Measurements from ENCODE around the gene SYT7. TPM values are rescaled to one million over a fixed set of nuclear protein-coding genes. Genes with fewer than 3 reads are reported as not detected.
A peak's percentile ranks its signal among the peaks of the same experiment; 100 is the strongest.

The SYT7 gene
- total RNA-seq, 2 experiments from 2014 or later: not detected

DNA sequence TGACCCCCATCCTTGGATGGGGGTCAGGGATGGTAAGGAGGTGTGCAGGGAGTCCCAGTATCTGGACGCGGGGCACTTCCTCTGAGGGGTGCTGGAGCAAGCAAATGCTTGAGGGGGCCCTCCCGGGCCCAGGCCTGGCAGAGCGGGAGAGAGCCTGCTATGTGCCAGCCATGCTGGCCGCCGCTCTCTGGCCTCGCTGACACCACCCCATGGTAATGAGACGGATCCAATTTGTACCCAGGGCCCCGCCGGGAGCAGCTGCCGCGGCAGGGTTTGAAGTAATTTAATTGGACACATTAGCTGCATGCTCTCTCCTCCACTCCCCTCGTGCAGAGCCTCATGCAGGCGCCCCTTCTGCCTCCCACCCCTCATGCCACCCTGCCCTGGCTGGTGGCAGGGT is 6.3 kb downstream of the SYT7 start:
- intact Hi-C loops (cut with micrococcal nuclease): no loop called here
- no peak overlapping the region for H3K4me3 Mint-ChIP-seq
- no peaks in the 10 kb centered on the region for H3K9me3 Mint-ChIP-seq
- DNase-seq: no peak
- H3K27ac Mint-ChIP-seq: no peak overlapping the region
- H3K27me3 Mint-ChIP-seq: peaks cover 26% of the 10 kb centered on the region
- ChIA-PET CTCF (no interaction called here), POLR2A (no interaction called here)
- H3K36me3 Mint-ChIP-seq: no peaks in the 10 kb centered on the region
- peaks cover under 1% of the 10 kb centered on the region for H3K4me1 Mint-ChIP-seq (ENCODE audit: low read depth)

DNA sequence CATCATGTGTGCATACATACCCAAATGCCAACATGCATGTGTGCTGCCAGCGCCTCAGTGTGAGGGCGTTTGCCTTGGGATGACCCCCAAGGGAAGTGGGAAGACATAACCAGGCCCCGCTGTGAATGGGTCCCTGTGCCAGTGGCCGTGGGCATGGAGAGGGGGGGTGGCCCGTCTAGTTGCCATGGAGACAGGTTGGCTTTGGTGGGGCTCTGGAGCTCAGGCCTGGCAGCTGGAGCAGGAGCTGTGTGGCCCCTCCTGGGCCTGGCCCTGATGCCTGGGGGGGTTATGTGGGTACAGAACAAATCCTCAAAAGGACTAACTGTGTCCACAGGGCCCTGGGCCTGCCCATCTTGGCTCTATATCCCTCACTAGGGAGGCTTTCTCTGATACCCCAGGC is 8.0 kb downstream of the SYT7 start:
- ChIA-PET CTCF (no interaction called here), POLR2A (no interaction called here)
- Mint-ChIP-seq H3K36me3 (no peaks in the 10 kb centered on the region), H3K4me3 (no peak overlapping the region), H3K27ac (no peak overlapping the region), H3K27me3 (peaks cover 25% of the 10 kb centered on the region), H3K4me1 (ENCODE audit: low read depth) (no peaks in the 10 kb centered on the region), H3K9me3 (no peaks in the 10 kb centered on the region)
- intact Hi-C loops (cut with micrococcal nuclease): no loop called here
- no peak for DNase-seq

DNA sequence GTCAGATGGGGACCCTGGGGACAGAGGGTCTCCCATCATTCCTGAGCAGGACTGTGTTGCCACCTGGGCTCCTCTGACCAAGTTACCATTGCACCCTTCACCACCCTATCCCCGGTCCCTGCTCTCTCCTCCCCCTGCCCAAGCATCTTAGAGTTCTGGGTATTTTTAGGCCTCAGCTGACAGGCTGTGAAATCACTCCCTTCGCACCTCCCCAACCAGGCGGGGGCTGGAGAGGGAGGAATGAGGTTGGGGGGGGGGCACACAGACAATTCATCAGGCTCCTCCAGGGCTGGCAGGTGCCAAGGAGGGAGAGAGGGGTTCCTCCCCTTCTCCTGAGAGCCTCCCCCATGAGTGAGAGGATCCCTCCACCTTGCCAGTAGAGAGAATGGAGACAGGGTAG is 9.0 kb downstream of the SYT7 start:
- H3K4me1 Mint-ChIP-seq (ENCODE audit: low read depth): no peaks in the 10 kb centered on the region
- no peak overlapping the region for H3K27ac Mint-ChIP-seq
- ChIA-PET CTCF (no interaction called here), POLR2A (no interaction called here)
- H3K27me3 Mint-ChIP-seq: peaks cover 30% of the 10 kb centered on the region
- no peaks in the 10 kb centered on the region for H3K9me3 Mint-ChIP-seq
- H3K36me3 Mint-ChIP-seq: no peaks in the 10 kb centered on the region
- H3K4me3 Mint-ChIP-seq: no peak overlapping the region
- intact Hi-C loops (cut with micrococcal nuclease): no loop called here
- DNase-seq: no peak

DNA sequence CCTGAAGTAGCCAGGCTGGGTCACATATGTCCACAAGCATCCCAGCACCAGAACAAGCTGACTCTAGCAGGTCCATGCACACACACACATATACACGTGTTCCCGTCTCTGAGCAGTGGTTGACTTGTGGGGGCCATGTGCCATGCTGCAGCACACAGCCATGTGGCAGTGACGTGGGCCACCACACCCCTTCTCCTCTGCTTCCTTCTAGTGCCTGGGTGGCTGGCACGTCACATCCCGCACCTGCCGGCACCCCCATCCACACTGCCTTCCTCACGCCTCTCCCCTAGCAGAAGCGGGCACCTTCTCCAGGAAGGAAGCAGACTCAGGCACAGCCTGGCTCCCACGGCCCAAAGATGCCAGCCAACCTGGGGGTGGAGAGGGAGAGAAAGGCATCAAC is 9.5 kb downstream of the SYT7 start:
- no peaks in the 10 kb centered on the region for H3K36me3 Mint-ChIP-seq
- H3K27me3 Mint-ChIP-seq: peaks cover 30% of the 10 kb centered on the region
- H3K9me3 Mint-ChIP-seq: no peaks in the 10 kb centered on the region
- H3K27ac Mint-ChIP-seq: no peak overlapping the region
- intact Hi-C loops (cut with micrococcal nuclease): no loop called here
- no peak for DNase-seq
- CTCF ChIA-PET: no interaction called here
- no peak overlapping the region for H3K4me3 Mint-ChIP-seq
- POLR2A ChIA-PET: no interaction called here
- H3K4me1 Mint-ChIP-seq (ENCODE audit: low read depth): no peaks in the 10 kb centered on the region

DNA sequence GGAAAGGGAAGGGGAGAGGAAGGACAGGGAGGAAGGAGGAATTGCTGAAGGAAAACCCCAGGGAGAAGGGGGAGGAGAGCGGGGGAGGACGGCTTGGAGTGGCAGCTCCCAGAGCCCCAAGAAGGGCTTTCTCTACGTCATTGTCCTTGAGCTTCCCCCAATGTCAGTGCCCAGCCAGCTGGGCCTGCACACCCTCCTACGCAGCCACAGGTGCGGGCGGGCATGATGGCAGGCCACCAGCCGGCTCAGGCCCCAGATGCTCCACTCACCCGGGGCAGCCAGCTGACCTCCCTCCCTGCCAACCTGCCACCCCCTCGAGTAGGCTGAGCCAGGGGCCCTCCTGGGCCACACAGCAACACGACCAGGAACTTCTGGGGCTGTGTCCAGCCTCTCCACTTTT is 11.2 kb downstream of the SYT7 start:
- no peaks in the 10 kb centered on the region for H3K9me3 Mint-ChIP-seq
- ChIA-PET CTCF (no interaction called here), POLR2A (no interaction called here)
- peaks cover 31% of the 10 kb centered on the region for H3K27me3 Mint-ChIP-seq
- no peak for DNase-seq
- no peaks in the 10 kb centered on the region for H3K36me3 Mint-ChIP-seq
- no peak overlapping the region for H3K4me3 Mint-ChIP-seq
- intact Hi-C loops (cut with micrococcal nuclease): no loop called here
- H3K27ac Mint-ChIP-seq: no peak overlapping the region
- no peaks in the 10 kb centered on the region for H3K4me1 Mint-ChIP-seq (ENCODE audit: low read depth)

DNA sequence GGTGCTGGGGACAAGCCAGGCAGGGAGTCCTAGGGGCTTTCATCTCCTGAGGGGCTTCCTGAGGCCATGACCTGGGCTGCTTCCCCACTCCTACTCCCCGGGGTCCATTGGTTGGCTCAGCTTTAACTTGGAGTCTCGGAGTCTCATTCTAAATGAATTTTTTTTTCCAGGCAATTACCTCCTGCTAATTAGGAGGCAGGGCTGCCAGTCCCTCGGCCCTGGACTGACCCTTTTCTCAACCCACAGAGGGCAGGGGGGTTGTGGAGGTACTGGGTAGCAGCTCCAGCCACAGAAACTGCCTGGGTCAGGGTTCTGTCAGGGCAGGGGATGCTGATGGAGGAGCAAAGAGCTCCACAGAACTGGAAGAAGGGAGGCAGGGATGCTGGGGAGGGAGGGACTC is 11.9 kb downstream of the SYT7 start:
- Mint-ChIP-seq H3K4me3 (no peak overlapping the region), H3K27me3 (peaks cover 36% of the 10 kb centered on the region)

DNA sequence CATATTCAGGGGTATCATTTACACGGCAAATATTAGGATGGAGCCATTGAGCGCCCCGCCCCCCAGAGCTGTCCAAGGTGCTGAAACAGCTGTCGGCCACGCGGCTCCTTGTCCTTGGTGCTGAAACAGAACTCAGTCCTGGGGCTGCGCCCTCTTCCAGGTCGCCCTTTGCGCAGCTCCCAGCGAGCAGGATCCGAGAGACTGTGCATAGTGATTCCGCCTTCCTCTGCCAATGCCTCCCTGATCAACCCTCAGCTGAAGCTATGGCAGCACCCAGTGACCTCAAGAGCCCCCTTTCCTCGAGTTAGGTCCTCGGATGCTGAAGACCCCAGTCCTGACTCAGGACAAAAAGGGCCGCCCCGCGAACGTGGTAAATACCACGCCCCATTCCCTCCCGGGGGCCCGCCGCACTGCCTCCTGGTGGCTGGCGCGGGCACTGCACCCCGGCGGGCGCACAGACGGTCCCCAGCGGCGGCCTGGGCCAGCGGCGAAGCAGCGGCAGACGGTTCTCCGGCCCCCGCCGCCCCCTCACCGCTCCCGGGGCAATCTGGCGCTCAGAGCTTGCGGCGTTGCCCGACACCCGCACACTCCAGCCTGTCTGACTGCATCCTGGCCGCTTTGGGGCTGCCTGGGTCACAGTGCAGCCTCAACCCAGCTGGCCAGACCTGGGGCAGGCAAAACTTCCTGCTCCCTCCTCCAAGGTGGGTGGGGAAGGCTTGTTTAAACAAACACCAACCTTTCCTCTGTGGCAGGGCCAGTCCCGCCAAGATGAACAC is 13.4 kb downstream of the SYT7 start:
- Mint-ChIP-seq H3K9me3 (no peaks in the 10 kb centered on the region), H3K27ac (no peak overlapping the region), H3K4me1 (ENCODE audit: low read depth) (no peaks in the 10 kb centered on the region), H3K36me3 (no peaks in the 10 kb centered on the region), H3K27me3 (peaks cover 37% of the 10 kb centered on the region), H3K4me3 (no peak overlapping the region)
- CTCF ChIA-PET: interaction anchor here (0.9 to 2.0 kb wide), 8 partner anchors 10 to 166 kb away, joined by 3 to 6 read pairs (median 4); no protein-coding TSS in a partner anchor
- intact Hi-C loops (cut with micrococcal nuclease): no loop called here
- POLR2A ChIA-PET: no interaction called here
- DNase-seq: peak; percentile 84

More for the DNA sequence above, 11.9 kb downstream of the SYT7 start:
- ChIA-PET CTCF (interaction anchor here (1.2 to 1.3 kb wide), 2 partner anchors 13 to 52 kb away, joined by 3 to 4 read pairs; no protein-coding TSS in a partner anchor), POLR2A (no interaction called here)
- Mint-ChIP-seq H3K36me3 (no peaks in the 10 kb centered on the region), H3K27ac (no peak overlapping the region), H3K9me3 (no peaks in the 10 kb centered on the region), H3K4me1 (ENCODE audit: low read depth) (no peaks in the 10 kb centered on the region)
- no peak for DNase-seq
- intact Hi-C loops (cut with micrococcal nuclease): no loop called here

DNA sequence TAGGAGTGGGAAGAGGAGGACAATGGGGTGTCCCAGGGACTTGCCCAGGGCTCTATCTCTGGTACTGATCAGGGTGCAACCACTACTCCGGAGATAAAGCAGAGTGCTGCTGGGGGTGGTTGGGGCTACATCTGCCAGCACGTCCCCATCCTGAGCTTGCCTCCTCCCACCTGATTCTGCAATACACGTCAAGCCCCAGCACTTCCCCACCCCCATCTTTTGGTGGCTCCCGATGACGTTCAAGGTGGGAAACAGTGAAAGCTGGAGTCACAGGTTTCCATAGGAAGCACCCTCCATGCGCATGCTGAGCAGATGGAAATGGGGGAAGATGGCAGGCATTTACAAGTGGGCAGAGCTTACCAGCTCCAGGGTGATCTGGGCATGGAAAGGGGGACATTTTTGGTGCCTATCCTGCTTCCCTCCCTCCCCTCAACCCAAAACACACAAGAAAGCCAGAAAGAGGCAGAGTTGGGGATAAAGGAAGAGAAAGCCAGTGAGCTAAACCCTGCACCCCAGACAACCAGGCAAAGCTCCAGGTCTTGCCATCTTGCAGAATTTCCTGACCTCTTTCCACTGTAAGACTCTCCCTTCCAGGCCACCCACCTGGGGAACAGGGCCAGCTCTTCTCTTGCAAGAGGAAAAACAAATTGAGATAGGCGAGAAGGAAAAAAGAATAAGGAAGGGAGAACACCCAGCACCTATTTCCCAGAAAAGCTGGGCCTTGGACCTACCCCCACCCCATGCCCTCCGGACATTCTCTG is 15.8 kb downstream of the SYT7 start:
- ChIA-PET POLR2A (no interaction called here), CTCF (interaction anchor here (0.8 kb wide), 1 partner anchor 13 kb away, joined by 4 read pairs; no protein-coding TSS in a partner anchor)
- no peaks in the 10 kb centered on the region for H3K9me3 Mint-ChIP-seq
- no peak overlapping the region for H3K4me3 Mint-ChIP-seq
- no peaks in the 10 kb centered on the region for H3K4me1 Mint-ChIP-seq (ENCODE audit: low read depth)
- DNase-seq: no peak
- intact Hi-C loops (cut with micrococcal nuclease): no loop called here
- no peak overlapping the region for H3K27ac Mint-ChIP-seq
- H3K27me3 Mint-ChIP-seq: peaks cover 31% of the 10 kb centered on the region
- no peaks in the 10 kb centered on the region for H3K36me3 Mint-ChIP-seq

DNA sequence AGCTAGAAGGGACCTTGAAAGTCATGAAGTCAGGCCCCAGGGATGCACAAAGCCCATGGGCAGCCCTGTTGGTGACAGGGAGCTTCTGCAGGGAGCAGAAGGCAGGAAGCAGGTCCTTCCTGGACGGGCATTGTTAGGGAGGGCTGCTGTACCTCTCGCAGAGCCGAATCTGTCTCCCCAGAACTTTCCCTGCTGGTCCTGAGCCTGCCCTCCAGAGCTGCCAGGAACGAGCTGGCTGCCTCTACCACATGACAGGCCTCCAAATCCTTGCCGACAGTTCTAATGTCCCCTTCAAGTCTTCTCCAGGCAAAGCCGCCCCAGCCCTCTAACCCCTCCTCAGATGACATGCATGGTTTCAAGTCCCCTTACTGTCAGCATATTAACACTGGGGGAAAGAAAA is 20.1 kb downstream of the SYT7 start:
- Mint-ChIP-seq H3K4me1 (ENCODE audit: low read depth) (no peaks in the 10 kb centered on the region), H3K27ac (no peak overlapping the region), H3K4me3 (no peak overlapping the region), H3K27me3 (peaks cover 38% of the 10 kb centered on the region), H3K9me3 (no peaks in the 10 kb centered on the region), H3K36me3 (no peaks in the 10 kb centered on the region)
- DNase-seq: no peak
- ChIA-PET CTCF (no interaction called here), POLR2A (no interaction called here)
- intact Hi-C loops (cut with micrococcal nuclease): no loop called here

DNA sequence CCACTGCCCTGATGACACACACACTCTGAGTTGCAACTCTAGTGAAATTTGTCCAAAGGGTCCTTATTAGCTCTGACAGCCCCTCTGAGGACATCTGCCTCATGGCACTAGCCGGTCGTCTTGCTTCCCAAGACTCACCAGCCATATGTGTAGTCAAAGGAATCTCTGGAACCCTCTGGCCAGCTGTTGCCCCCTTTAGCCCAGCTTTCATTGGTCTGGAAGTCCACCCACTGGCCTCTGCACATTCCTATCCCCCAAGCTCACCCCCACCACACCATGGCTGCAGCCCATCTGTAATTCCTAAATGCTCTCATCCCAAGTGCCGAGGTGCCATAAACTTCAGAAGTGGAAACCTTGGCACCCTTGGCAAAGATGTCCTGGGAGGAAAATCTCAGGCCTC is 24.3 kb downstream of the SYT7 start:
- no peak overlapping the region for H3K4me3 Mint-ChIP-seq
- peaks cover 10% of the 10 kb centered on the region for H3K4me1 Mint-ChIP-seq (ENCODE audit: low read depth)
- H3K36me3 Mint-ChIP-seq: no peaks in the 10 kb centered on the region

DNA sequence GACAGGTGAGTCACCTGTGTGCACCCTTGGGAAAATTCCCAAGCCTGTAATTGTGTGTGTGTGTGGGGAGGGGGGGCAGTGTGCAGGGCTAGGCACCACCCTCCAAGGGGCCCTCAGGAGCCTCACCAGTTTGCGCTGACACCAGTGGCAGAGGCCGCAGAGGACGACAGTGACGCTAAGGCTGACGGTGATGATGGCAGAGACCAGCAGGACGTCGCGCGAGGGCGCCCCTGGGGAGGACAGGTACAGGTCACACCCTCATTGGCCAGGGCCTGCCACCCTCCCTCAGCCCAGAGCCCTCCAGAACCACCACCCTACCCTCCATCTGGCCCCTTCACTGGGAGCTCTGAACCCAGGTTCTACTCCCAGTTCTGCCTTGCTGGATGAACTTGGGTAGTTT is 24.9 kb downstream of the SYT7 start:
- Mint-ChIP-seq H3K4me1 (ENCODE audit: low read depth) (peaks cover 10% of the 10 kb centered on the region), H3K27me3 (peaks cover 51% of the 10 kb centered on the region)
- intact Hi-C loops (cut with micrococcal nuclease): no loop called here

More for the DNA sequence above, 24.3 kb downstream of the SYT7 start:
- POLR2A ChIA-PET: no interaction called here
- intact Hi-C loops (cut with micrococcal nuclease): no loop called here
- DNase-seq: no peak
- Mint-ChIP-seq H3K9me3 (no peaks in the 10 kb centered on the region), H3K27me3 (peaks cover 50% of the 10 kb centered on the region), H3K27ac (no peak overlapping the region)
- CTCF ChIA-PET: no interaction called here

DNA sequence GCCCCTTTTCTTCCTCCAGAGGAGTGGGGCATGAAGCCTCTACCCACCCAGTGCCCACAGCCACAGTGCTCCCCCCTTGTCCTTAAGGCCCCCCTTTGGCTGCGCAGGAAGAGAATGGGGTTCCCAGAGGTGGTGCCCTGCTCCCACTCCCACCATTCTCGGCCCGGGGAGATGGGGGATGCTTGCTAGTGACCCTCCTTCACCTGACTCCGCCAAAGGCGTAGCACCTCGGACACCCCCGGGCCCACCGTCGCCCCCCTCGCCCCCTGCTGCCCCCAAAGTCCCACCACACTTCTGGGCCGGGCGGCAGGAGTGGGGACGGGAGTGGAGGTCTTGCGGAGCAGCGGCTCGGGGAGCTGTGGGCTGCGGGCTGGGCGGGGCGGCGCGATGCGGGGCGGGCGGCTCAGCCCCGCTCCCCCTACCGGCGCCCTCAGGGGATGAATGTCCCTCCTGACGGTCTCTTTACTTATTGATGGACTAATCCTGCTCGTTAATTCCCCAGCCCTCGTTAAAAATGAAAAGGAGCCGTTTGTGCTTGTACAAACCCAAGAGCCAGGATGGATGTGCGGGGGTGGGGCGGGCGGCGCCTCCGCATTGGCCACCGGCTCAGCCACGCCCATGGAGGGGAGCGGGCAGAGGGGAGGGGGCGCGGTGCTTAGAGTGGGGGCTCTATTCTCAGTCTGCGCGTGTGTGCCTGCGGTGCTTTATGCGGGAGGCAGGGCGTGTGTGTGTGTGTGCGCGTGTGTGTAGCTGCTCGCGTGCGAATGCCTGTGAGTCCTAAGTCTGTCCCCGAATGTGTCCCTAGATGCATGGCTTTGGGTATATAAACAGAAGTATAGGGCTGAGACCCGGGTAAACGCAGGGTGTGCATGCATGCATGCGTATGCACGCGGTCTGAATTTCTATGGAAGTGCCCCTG is 25.6 kb downstream of the SYT7 start:
- intact Hi-C loops (cut with micrococcal nuclease): no loop called here
- Mint-ChIP-seq H3K9me3 (no peaks in the 10 kb centered on the region), H3K36me3 (no peaks in the 10 kb centered on the region), H3K27me3 (peaks cover 52% of the 10 kb centered on the region), H3K27ac (no peak overlapping the region), H3K4me3 (no peak overlapping the region), H3K4me1 (ENCODE audit: low read depth) (peaks cover 10% of the 10 kb centered on the region)
- no peak for DNase-seq
- ChIA-PET CTCF (no interaction called here), POLR2A (no interaction called here)

More for the DNA sequence above, 24.9 kb downstream of the SYT7 start:
- Mint-ChIP-seq H3K36me3 (no peaks in the 10 kb centered on the region), H3K9me3 (no peaks in the 10 kb centered on the region), H3K4me3 (no peak overlapping the region), H3K27ac (no peak overlapping the region)
- CTCF ChIA-PET: no interaction called here
- POLR2A ChIA-PET: no interaction called here
- no peak for DNase-seq

Measured in activated CD4-positive, alpha-beta memory T cell treated with anti-CD3 and anti-CD28 coated beads for 36 hours (primary cell).